Panc1 (cell line): Measurements from ENCODE around the gene AHSA1. TPM values are rescaled to one million over a fixed set of nuclear protein-coding genes. Genes with fewer than 3 reads are reported as not detected.

Experiments used
- ATAC-seq: fragments of 200-7000 bp; cut with Tn5 transposase; 2 replicates; pipeline ENCODE4 v1.9.1; 2020; ENCODE audit warnings: mild to moderate bottlenecking, moderate library complexity
- BruUV-seq: library from RNA; stranded (reverse); fragments of 400-500 nt; replicated peaks from 2 replicates; lab custom pipeline; 2021; lab: Mats Ljungman, UMichigan
- CTCF ChIA-PET: fragments of 300-600 bp; sonication (Branson Sonifier 250); formaldehyde crosslinking; loops from one replicate; lab custom pipeline; 2022; ENCODE audit warnings: antibody characterized with exemption; lab: Charles Lee
- POLR2A ChIA-PET: fragments of 300-600 bp; sonication (Branson Sonifier 250); formaldehyde crosslinking; loops from one replicate; lab custom pipeline; 2022; ENCODE audit warnings: antibody characterized with exemption; lab: Charles Lee
- DNase-seq: peaks from one replicate; pipeline ENCODE4 v3.0.0-alpha.2; 2010; ENCODE audit warnings: low read depth, low spot score
- H3K27ac ChIP-seq: 2 replicates; pipeline ENCODE4 v1.5.1; 2011; ENCODE audit warnings: mild to moderate bottlenecking, low read length, inconsistent platforms
- H3K27me3 ChIP-seq: fragments of 200-500 bp; sonication (Bioruptor generic); 2 replicates; pipeline ENCODE4 v1.6.0; 2014; ENCODE audit warnings: low read length, inconsistent platforms; ENCODE audit not compliant: control insufficient read depth, insufficient read depth
- H3K36me3 ChIP-seq: fragments of 200-500 bp; sonication (Bioruptor generic); 2 replicates; pipeline ENCODE4 v1.5.1; 2014; ENCODE audit warnings: inconsistent platforms, mild to moderate bottlenecking, low read length, moderate library complexity; ENCODE audit not compliant: control insufficient read depth, insufficient read depth
- H3K4me1 ChIP-seq: 2 replicates; pipeline ENCODE4 v1.5.1; 2011; ENCODE audit warnings: inconsistent platforms, mild to moderate bottlenecking, low read length, moderate library complexity; ENCODE audit not compliant: control insufficient read depth, insufficient read depth
- H3K4me3 ChIP-seq, 2 experiments: 2 replicates each; pipeline ENCODE4 v1.5.1; 2011 to 2012; ENCODE audit warnings: low read depth in 2 of 2, low read length in 2 of 2, mild to moderate bottlenecking in 2 of 2, inconsistent platforms in 1 of 2, moderate library complexity in 1 of 2
- H3K9me3 ChIP-seq: fragments of 200-500 bp; sonication (Bioruptor generic); 2 replicates; pipeline ENCODE4 v1.5.1; 2014; ENCODE audit warnings: low read depth, mild to moderate bottlenecking, inconsistent platforms, low read length, moderate library complexity; ENCODE audit not compliant: control insufficient read depth, insufficient read depth
- POLR2AphosphoS5 ChIP-seq: IDR thresholded peaks from 2 replicates; pipeline ENCODE4 v1.6.1; 2012; ENCODE audit warnings: mild to moderate bottlenecking, low read depth, low read length, moderate library complexity
- SIN3A ChIP-seq: IDR thresholded peaks from 2 replicates; pipeline ENCODE4 v1.6.1; 2012; ENCODE audit warnings: low read depth, mild to moderate bottlenecking, low read length, moderate library complexity, borderline replicate concordance; ENCODE audit not compliant: insufficient read depth
- TCF7L2 ChIP-seq: IDR thresholded peaks from 2 replicates; pipeline ENCODE4 v1.6.1; 2011; ENCODE audit warnings: mild to moderate bottlenecking, low read depth, low read length, inconsistent platforms
- in situ Hi-C: cut with HindIII; loops from 2 replicates; pipeline ENCODE4 v1.10.0; 2016; ENCODE audit warnings: low sequenced_read_pairs, low pct_unique_long_range_greater_than_20kb
- intact Hi-C: fragments of 100-400 bp; cut with micrococcal nuclease; formaldehyde crosslinking; loops from one replicate; pipeline ENCODE4 v1.10.0; 2022; ENCODE audit not compliant: unreplicated experiment
- total RNA-seq: library from RNA; stranded (reverse); gene quantifications from one replicate; pipeline ENCODE4 v1.2.1, GENCODE V29; 2021; ENCODE audit not compliant: unreplicated experiment
- TF ChIP-seq, protein P1 (sequence below), 2 experiments: IDR thresholded peaks; 2 replicates each; pipeline ENCODE4 v1.6.1; 2011 to 2012; ENCODE audit warnings: low read depth in 2 of 2, control low read depth in 1 of 2, low read length in 1 of 2, mild to moderate bottlenecking in 1 of 2, moderate library complexity in 1 of 2; ENCODE audit not compliant: insufficient read depth in 1 of 2
- TF ChIP-seq, protein P2 (sequence below): fragments of 450-650 bp; IDR thresholded peaks from 2 replicates; pipeline ENCODE4 v1.5.1; 2017; ENCODE audit warnings: mild to moderate bottlenecking

AHSA1 gene
- total RNA-seq, 1 experiment from 2014 or later = 142 TPM

GRCh38 chr14:77511486-77512162, 53.7 kb downstream of the AHSA1 start:
- intact Hi-C loops (no loop called here), in situ Hi-C loops (no loop called here)
- Histone ChIP-seq H3K36me3 (peaks cover 3% of the 10 kb centered on the region), H3K27me3 (no peaks in the 10 kb centered on the region), H3K27ac (no peak overlapping the region), H3K9me3 (no peaks in the 10 kb centered on the region), H3K4me3 (no peak overlapping the region), H3K4me1 (no peaks in the 10 kb centered on the region)
- DNase-seq (no peak), ATAC-seq (no peak)
- POLR2A ChIA-PET = no interaction called here
- BruUV-seq = no TSS peak
- TF ChIP-seq POLR2AphosphoS5 (no peak), TCF7L2 (no peak), SIN3A (no peak)
- TF ChIP-seq, protein P1, sequence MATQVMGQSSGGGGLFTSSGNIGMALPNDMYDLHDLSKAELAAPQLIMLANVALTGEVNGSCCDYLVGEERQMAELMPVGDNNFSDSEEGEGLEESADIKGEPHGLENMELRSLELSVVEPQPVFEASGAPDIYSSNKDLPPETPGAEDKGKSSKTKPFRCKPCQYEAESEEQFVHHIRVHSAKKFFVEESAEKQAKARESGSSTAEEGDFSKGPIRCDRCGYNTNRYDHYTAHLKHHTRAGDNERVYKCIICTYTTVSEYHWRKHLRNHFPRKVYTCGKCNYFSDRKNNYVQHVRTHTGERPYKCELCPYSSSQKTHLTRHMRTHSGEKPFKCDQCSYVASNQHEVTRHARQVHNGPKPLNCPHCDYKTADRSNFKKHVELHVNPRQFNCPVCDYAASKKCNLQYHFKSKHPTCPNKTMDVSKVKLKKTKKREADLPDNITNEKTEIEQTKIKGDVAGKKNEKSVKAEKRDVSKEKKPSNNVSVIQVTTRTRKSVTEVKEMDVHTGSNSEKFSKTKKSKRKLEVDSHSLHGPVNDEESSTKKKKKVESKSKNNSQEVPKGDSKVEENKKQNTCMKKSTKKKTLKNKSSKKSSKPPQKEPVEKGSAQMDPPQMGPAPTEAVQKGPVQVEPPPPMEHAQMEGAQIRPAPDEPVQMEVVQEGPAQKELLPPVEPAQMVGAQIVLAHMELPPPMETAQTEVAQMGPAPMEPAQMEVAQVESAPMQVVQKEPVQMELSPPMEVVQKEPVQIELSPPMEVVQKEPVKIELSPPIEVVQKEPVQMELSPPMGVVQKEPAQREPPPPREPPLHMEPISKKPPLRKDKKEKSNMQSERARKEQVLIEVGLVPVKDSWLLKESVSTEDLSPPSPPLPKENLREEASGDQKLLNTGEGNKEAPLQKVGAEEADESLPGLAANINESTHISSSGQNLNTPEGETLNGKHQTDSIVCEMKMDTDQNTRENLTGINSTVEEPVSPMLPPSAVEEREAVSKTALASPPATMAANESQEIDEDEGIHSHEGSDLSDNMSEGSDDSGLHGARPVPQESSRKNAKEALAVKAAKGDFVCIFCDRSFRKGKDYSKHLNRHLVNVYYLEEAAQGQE (IDR thresholded peaks at IDR 0.05; ENCODE audit: insufficient read depth in 1 of 2, low read depth in 2 of 2, low read length in 1 of 2) = no peak
- TF ChIP-seq, protein P2, sequence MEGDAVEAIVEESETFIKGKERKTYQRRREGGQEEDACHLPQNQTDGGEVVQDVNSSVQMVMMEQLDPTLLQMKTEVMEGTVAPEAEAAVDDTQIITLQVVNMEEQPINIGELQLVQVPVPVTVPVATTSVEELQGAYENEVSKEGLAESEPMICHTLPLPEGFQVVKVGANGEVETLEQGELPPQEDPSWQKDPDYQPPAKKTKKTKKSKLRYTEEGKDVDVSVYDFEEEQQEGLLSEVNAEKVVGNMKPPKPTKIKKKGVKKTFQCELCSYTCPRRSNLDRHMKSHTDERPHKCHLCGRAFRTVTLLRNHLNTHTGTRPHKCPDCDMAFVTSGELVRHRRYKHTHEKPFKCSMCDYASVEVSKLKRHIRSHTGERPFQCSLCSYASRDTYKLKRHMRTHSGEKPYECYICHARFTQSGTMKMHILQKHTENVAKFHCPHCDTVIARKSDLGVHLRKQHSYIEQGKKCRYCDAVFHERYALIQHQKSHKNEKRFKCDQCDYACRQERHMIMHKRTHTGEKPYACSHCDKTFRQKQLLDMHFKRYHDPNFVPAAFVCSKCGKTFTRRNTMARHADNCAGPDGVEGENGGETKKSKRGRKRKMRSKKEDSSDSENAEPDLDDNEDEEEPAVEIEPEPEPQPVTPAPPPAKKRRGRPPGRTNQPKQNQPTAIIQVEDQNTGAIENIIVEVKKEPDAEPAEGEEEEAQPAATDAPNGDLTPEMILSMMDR = no peak
- CTCF ChIA-PET = no interaction called here

DNA sequence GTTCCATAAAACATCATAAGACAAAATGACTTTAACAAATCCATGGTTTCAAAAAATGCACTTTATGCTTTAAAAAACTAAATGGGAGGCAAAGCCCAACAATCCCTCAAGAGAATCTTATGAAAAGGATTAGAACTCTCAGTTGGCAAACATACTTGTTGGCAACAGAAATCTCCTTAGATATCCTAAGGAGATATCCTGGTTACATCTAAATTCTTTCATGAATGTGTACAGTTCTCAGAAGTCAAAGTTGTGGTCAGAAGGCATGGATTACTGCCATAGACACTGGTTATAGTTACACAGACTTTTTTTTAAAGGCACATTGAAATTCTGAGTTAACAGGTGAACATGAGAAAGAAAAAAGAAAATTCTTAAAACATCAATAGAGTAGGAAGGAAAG, 58.2 kb downstream of the AHSA1 start:
- no peaks in the 10 kb centered on the region for H3K9me3 ChIP-seq
- H3K36me3 ChIP-seq = peaks cover 4% of the 10 kb centered on the region
- BruUV-seq = no TSS peak
- H3K4me3 ChIP-seq = no peak overlapping the region
- in situ Hi-C loops (no loop called here), intact Hi-C loops (no loop called here)
- no peak for DNase-seq
- ChIA-PET CTCF (interaction anchor here (0.6 kb wide), 1 partner anchor 208 kb away, joined by 6 read pairs; no protein-coding TSS in a partner anchor), POLR2A (no interaction called here)
- no peak for ATAC-seq
- TF ChIP-seq TCF7L2 = no peak
- no peak for TF ChIP-seq POLR2AphosphoS5
- TF ChIP-seq, protein P1 (IDR thresholded peaks at IDR 0.05; ENCODE audit: insufficient read depth in 1 of 2, low read depth in 2 of 2, low read length in 1 of 2) = no peak
- TF ChIP-seq SIN3A = no peak
- TF ChIP-seq, protein P2 = no peak
- no peaks in the 10 kb centered on the region for H3K27me3 ChIP-seq
- H3K27ac ChIP-seq = no peak overlapping the region
- no peaks in the 10 kb centered on the region for H3K4me1 ChIP-seq
